ENCODE data around the gene TBL1X.

DNA sequence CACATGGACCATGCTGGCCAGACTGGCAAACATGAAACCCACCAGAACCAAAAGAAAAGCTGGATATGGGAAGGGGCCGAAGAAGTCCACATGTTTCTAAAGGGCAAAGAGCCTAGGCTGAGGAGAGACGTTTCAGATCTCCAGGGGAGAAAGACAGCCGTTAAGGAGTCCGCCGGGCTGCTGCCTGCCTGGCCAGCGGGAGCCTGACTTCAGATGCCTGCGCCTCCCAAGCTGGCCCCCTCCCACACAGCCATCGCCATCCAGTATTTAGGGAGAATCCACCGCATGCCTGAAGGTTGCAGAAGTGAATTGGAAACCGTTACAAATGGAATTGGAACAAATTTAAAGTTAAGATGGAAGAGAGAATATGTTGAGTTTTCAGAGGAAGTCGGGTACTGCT is 2.9 kb downstream of the TBL1X start:
- TF ChIP-seq, protein P1, sequence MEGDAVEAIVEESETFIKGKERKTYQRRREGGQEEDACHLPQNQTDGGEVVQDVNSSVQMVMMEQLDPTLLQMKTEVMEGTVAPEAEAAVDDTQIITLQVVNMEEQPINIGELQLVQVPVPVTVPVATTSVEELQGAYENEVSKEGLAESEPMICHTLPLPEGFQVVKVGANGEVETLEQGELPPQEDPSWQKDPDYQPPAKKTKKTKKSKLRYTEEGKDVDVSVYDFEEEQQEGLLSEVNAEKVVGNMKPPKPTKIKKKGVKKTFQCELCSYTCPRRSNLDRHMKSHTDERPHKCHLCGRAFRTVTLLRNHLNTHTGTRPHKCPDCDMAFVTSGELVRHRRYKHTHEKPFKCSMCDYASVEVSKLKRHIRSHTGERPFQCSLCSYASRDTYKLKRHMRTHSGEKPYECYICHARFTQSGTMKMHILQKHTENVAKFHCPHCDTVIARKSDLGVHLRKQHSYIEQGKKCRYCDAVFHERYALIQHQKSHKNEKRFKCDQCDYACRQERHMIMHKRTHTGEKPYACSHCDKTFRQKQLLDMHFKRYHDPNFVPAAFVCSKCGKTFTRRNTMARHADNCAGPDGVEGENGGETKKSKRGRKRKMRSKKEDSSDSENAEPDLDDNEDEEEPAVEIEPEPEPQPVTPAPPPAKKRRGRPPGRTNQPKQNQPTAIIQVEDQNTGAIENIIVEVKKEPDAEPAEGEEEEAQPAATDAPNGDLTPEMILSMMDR (IDR thresholded peaks at IDR 0.05) = no peak
- TF ChIP-seq POLR2A (IDR thresholded peaks at IDR 0.05) (no peak), EP300 (IDR thresholded peaks at IDR 0.05) (no peak)
